Subcutaneous preadipocyte (primary cell): ENCODE results near the gene ADISSP. TPM values are rescaled to one million over a fixed set of nuclear protein-coding genes. Genes with fewer than 3 reads are reported as not detected.

Source experiments
- total RNA-seq: library from RNA; depleted of rRNA; stranded (reverse); fragments of >200 nt; gene quantifications from 2 replicates; pipeline ENCODE4 v1.2.3, GENCODE V29; 2012

The ADISSP gene
- total RNA-seq, result 40.7 and 46.7 TPM in 2 replicates

GRCh38 chr20:3767427-3768341 lies at the start of gene ADISSP:
Gene ADISSP, minus strand, starts transcription at chr20:3767753. Its CDS starts 7,653 bp downstream, at chr20:3760100.

GRCh38 chr20:3795511-3796468 lies 28.2 kb upstream of the ADISSP start, which contains the start of gene CDC25B:
Gene CDC25B, plus strand, starts transcription at chr20:3796310. Its CDS starts 222 bp downstream, at chr20:3796532.

GRCh38 chr20:3786665-3787323 lies 19.2 kb upstream of the ADISSP start, which contains the start of gene CENPB:
Gene CENPB, minus strand, starts transcription at chr20:3786740. Its CDS starts 257 bp downstream, at chr20:3786483.

DNA sequence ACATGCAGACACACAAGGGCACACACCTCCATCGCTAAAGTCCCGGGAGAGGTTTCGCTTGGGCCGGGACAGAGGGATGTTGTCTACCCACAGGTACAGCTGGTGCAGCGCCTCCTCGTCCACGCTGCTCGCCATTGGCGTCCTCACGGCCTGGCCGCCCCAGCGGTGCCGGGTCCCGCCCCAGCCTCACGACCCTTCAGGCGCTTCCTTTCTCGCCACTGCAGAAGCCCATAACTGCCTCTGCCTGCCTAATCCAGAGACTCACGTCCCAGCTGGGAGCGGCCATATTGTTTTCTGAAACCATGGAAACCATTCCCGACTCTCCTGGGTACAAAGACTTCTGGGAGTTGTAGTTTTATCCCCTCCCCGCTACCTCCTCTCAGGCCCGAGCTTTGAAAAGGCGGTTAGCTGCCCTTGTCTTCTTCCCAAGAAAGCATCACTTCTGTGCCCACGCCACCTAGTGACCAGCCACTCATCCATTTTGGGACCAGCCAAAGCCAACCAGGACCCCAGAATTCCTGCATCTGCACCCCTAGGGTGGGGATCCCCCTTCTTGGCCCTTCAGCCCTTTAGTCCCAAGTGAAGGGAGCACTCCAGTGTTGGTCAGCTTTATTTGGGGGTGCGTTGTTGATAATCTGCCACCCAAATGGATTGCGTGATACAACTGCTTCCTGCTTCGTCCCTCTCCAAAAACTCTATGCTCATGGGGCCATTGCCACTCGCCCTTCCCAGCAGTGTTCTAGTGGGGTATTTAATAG lies 13.8 kb upstream of the ADISSP start, which contains the start of gene SPEF1:
TSS of gene SPEF1 (minus strand) at position 296 of the 758 bp plus-strand sequence. CDS start at position 135, 161 bp downstream.

GRCh38 chr20:3732327-3733118 lies 35.0 kb downstream of the ADISSP start, which contains the start of gene HSPA12B:
Gene HSPA12B, plus strand, starts transcription at chr20:3732685. Its CDS starts 5,990 bp downstream, at chr20:3738675.

DNA sequence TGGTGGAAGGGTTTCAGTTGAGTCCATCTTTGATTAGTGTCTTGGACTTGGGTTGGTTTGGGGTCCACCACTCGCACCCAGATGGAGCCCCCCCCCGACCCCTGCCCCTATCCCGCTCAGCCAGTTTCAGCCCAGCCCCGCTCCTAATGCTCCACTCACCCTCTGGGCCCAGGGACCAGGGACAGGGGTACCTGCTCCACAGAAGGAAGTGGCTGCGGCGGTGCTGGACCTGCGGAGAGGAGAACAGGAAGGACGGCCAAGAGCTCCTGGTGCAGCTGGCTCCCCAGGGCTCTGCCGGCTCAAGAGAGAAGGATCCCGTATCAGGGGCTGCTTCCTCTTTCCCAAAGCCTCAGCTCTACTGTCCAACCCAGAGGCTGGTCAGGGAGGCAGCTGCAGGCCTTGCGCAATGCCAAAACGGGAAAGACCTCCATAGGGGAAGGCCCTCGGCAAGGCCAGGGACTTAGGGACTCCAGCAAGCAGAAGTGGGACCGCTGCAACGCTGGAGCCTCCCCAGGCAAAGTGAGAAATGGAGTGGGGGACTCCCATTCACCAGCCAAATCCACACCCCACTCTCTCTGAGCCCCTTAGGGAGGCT lies 55.2 kb downstream of the ADISSP start, which contains the start of gene SIGLEC1:
TSS of gene SIGLEC1 (minus strand) at position 322 of the 595 bp plus-strand sequence. CDS start 5,472 bp downstream, outside the sequence.

Other genes starting within 250 kb of the ADISSP start
- not detected in 2 replicates for gene GFRA4, start 104.4 kb downstream of the ADISSP start, total RNA-seq
- gene ADAM33, start 85.7 kb downstream of the ADISSP start, total RNA-seq, result 88.6 and 101 TPM in 2 replicates
- not detected in 2 replicates for gene SIGLEC1, start 55.2 kb downstream of the ADISSP start, total RNA-seq
- 0.98 and 1.8 TPM in 2 replicates for gene HSPA12B, start 35.1 kb downstream of the ADISSP start, total RNA-seq
- 0.20 TPM in 1 of 2 replicates, not detected in the other for gene SPEF1, start 13.7 kb upstream of the ADISSP start, total RNA-seq
- 119 and 169 TPM in 2 replicates for gene CENPB, start 19.0 kb upstream of the ADISSP start, total RNA-seq
- 66.9 and 91.1 TPM in 2 replicates for gene CDC25B, start 28.6 kb upstream of the ADISSP start, total RNA-seq
- 20.5 and 21.7 TPM in 2 replicates for gene AP5S1, start 52.8 kb upstream of the ADISSP start, total RNA-seq
- 29.8 and 48.7 TPM in 2 replicates for gene MAVS, start 79.1 kb upstream of the ADISSP start, total RNA-seq
- 38.6 and 47.7 TPM in 2 replicates for gene PANK2, start 121.6 kb upstream of the ADISSP start, total RNA-seq
- gene RNF24, start 247.8 kb upstream of the ADISSP start, total RNA-seq, result 31.2 and 58.1 TPM in 2 replicates